GM12878 (cell line): Measurements from ENCODE around the gene TANC1. TPM values are rescaled to one million over a fixed set of nuclear protein-coding genes. Genes with fewer than 3 reads are reported as not detected.

Experiments
- ATAC-seq: fragments of 200-7000 bp; cut with Tn5 transposase; 3 replicates; pipeline ENCODE4 v1.9.1; 2020; ENCODE audit warnings: mild to moderate bottlenecking, moderate library complexity
- BruUV-seq: library from RNA; stranded (reverse); fragments of 400-500 nt; replicated peaks from 2 replicates; lab custom pipeline; 2021; lab: Mats Ljungman, UMichigan
- CTCF ChIA-PET: fragments of 300-600 bp; sonication (Branson Sonifier 250); formaldehyde crosslinking; extraction: SDS; loops from one replicate; lab custom pipeline; 2021; ENCODE audit warnings: inconsistent platforms; lab: Yijun Ruan, JAX
- POLR2A ChIA-PET: fragments of 350-600 bp; formaldehyde crosslinking; extraction: SDS; loops from one replicate; lab custom pipeline; 2021; ENCODE audit warnings: inconsistent platforms; lab: Charles Lee
- RAD21 ChIA-PET: fragments of 300-600 bp; sonication (Branson Sonifier 250); formaldehyde crosslinking; loops from one replicate; lab custom pipeline; 2023; ENCODE audit warnings: antibody characterized with exemption; ENCODE audit not compliant: unreplicated experiment; lab: Charles Lee
- SMC1A ChIA-PET: fragments of 300-600 bp; sonication (Branson Sonifier 250); formaldehyde crosslinking; loops from one replicate; lab custom pipeline; 2023; ENCODE audit not compliant: unreplicated experiment, uncharacterized antibody; lab: Charles Lee
- DNase-seq: peaks from one replicate; pipeline ENCODE4 v3.0.0-alpha.2; 2011; ENCODE audit warnings: low read depth, low spot score
- FAIRE-seq: peaks from 3 replicates; lab custom pipeline; 2011; peaks lifted over from hg19 to GRCh38; lab: Jason Lieb, UNC
- H2AFZ ChIP-seq: 2 replicates; pipeline ENCODE4 v1.6.0; 2011; ENCODE audit warnings: low read depth, low read length, control low read depth; ENCODE audit not compliant: control insufficient read depth
- H3K27ac ChIP-seq: 2 replicates; pipeline ENCODE4 v1.5.1; 2011; ENCODE audit warnings: control low read depth; ENCODE audit not compliant: control insufficient read depth, insufficient read depth
- H3K27me3 ChIP-seq, 2 experiments: replicated peaks in 1 of 2; 2 replicates each; pipeline versions ENCODE4 v1.6.0 to v1.6.1; 2011; ENCODE audit warnings: low read length in 1 of 2; ENCODE audit not compliant: control insufficient read depth in 2 of 2, insufficient read depth in 2 of 2
- H3K36me3 ChIP-seq, 2 experiments: 2 replicates each; pipeline ENCODE4 v1.5.1; 2011; ENCODE audit warnings: low read length in 1 of 2; ENCODE audit not compliant: control insufficient read depth in 2 of 2, insufficient read depth in 2 of 2
- H3K4me1 ChIP-seq: 2 replicates; pipeline ENCODE4 v1.6.1; 2011; ENCODE audit warnings: mild to moderate bottlenecking, low read length, moderate library complexity, mixed read lengths; ENCODE audit not compliant: control insufficient read depth, insufficient read depth
- H3K4me2 ChIP-seq: 2 replicates; pipeline ENCODE4 v1.6.0; 2011; ENCODE audit warnings: control low read depth; ENCODE audit not compliant: control insufficient read depth, insufficient read depth
- H3K4me3 ChIP-seq: fragments of 200-600 bp; sonication (generic); 2 replicates; pipeline ENCODE4 v1.5.1; 2016
- H3K79me2 ChIP-seq: 2 replicates; pipeline ENCODE4 v1.6.0; 2011; ENCODE audit warnings: low read length; ENCODE audit not compliant: control insufficient read depth, insufficient read depth
- H3K9ac ChIP-seq: 2 replicates; pipeline ENCODE4 v1.8.0; 2011; ENCODE audit warnings: low read length, control low read depth, mixed read lengths; ENCODE audit not compliant: control insufficient read depth, insufficient read depth
- H3K9me3 ChIP-seq: replicated peaks from 3 replicates; pipeline ENCODE4 v1.5.1; 2011; ENCODE audit warnings: mild to moderate bottlenecking, low read length; ENCODE audit not compliant: control insufficient read depth, insufficient read depth
- H4K20me1 ChIP-seq: 2 replicates; pipeline ENCODE4 v1.6.0; 2011; ENCODE audit not compliant: control insufficient read depth, insufficient read depth
- NFIC ChIP-seq: IDR thresholded peaks from 2 replicates; pipeline ENCODE4 v1.6.1; 2012; ENCODE audit warnings: low read depth, mild to moderate bottlenecking, inconsistent platforms, low read length, moderate library complexity
- NR2C2 ChIP-seq: IDR thresholded peaks from 2 replicates; pipeline ENCODE4 v1.6.1; 2011; ENCODE audit warnings: borderline replicate concordance, low read depth; ENCODE audit not compliant: control insufficient read depth, insufficient read length
- PML ChIP-seq: IDR thresholded peaks from 2 replicates; pipeline ENCODE4 v1.6.1; 2012; ENCODE audit warnings: low read length, inconsistent platforms
- ZNF687 ChIP-seq: fragments of 450-650 bp; IDR thresholded peaks from 2 replicates; pipeline ENCODE4 v1.6.1; 2017; ENCODE audit warnings: mild to moderate bottlenecking, moderate library complexity
- ZSCAN29 ChIP-seq: fragments of 450-650 bp; IDR thresholded peaks from 2 replicates; pipeline ENCODE4 v1.6.1; 2017; ENCODE audit warnings: mild to moderate bottlenecking, moderate library complexity
- WGBS: methylation state at CpG from one replicate; pipeline ENCODE4 v1.1.6; 2016; ENCODE audit warnings: low lambda C conversion rate; ENCODE audit not compliant: insufficient replicate concordance, insufficient coverage; ENCODE audit errors: missing lambda C conversion rate; 5-methylcytosine and 5-hydroxymethylcytosine counted together
- in situ Hi-C: fragments of 300-500 bp; cut with MboI; formaldehyde crosslinking; loops from 9 replicates; pipeline ENCODE4 v1.14.3; 2018; ENCODE audit warnings: mixed read lengths
- intact Hi-C: fragments of 100-400 bp; cut with micrococcal nuclease; formaldehyde crosslinking; loops from one replicate; pipeline ENCODE4 v1.14.2; 2022; ENCODE audit not compliant: unreplicated experiment
- polyA plus RNA-seq, 11 experiments: library from polyadenylated mRNA; depleted of rRNA in 4 of 11; unstranded in 6 of 11; stranded (reverse) in 5 of 11; fragments of >200 nt; fragmentation: Nextera tagmentation in 4 of 11; fragmentation: Illumina TruSeq in 1 of 11; extraction: Ambion mirVana in 4 of 11; extraction: Trizol in 1 of 11; gene quantifications; 1 replicate in 1 of 11; 2 replicates in 10 of 11; pipeline versions ENCODE4 v1.2.1 to v1.2.3, GENCODE V29; 2011 to 2016; ENCODE audit warnings: inconsistent platforms in 2 of 11, missing spikeins in 2 of 11, low read depth in 1 of 11
- total RNA-seq, 4 experiments: library from RNA; depleted of rRNA in 3 of 4; stranded (reverse); fragments of >200 nt in 3 of 4; fragmentation: Illumina TruSeq in 1 of 4; extraction: Trizol in 1 of 4; gene quantifications; 2 replicates each; pipeline versions ENCODE4 v1.2.1 to v1.2.3, GENCODE V29; 2013 to 2021

The TANC1 gene
- total and polyA plus RNA-seq, 10 of the 15 experiments (the other 5 are each of a cell fraction or from before 2014, with no cell fraction given) = 0.05 to 5.0 (median 0.34) TPM

- Histone ChIP-seq H3K4me1 (no peaks in the 10 kb centered on the region), H3K36me3 (no peaks in the 10 kb centered on the region), H3K27ac (no peak overlapping the region), H3K4me3 (peak overlapping the region; percentile 53), H4K20me1 (no peaks in the 10 kb centered on the region), H3K9me3 (no peaks in the 10 kb centered on the region), H3K4me2 (peak overlapping the region; percentile 77), H3K9ac (peak overlapping the region; percentile 8; the same call in 1 of the 2 replicates), H3K27me3 (peaks cover 6 to 18% of the 10 kb centered on the region in 2 experiments), H3K79me2 (no peaks in the 10 kb centered on the region), H2AFZ (no peak overlapping the region; the same call in 1 of the 2 replicates)
- no TSS peak for BruUV-seq
- no peak for TF ChIP-seq ZSCAN29
- TF ChIP-seq ZNF687 = no peak
- no peak for TF ChIP-seq NR2C2
- no peak for TF ChIP-seq PML
- no peak for TF ChIP-seq NFIC
- no peak for FAIRE-seq
- 7% methylated on average over 27 of the region's 36 CpGs for WGBS
- peak; percentile 21 for ATAC-seq
- in situ Hi-C loops = no loop called here
- ChIA-PET POLR2A (no interaction called here), SMC1A (no interaction called here), RAD21 (no interaction called here), CTCF (no interaction called here)
- intact Hi-C loops = no loop called here
- no peak for DNase-seq
These were observed 798 bp downstream of the TANC1 start for GRCh38 chr2:158969162-158969714.
